ENCODE measurements around the gene TERB1.
A peak's percentile ranks its signal among the peaks of the same experiment; 100 is the strongest.

The TERB1 gene

GRCh38 chr16:66844342-66845079, 43.1 kb upstream of the TERB1 start, which contains the start of gene CA7:
CA7 (plus strand) TSS chr16:66844414; CDS start chr16:66844488, 74 bp downstream.
- WGBS: 2% methylated on average over 79 of the region's 79 CpGs
- Histone ChIP-seq H3K4me3 (ENCODE audit: low read length) (peak within 1 kb of the TSS; percentile 60), H3K9me3 (ENCODE audit: insufficient read depth, low read depth, low read length) (no peaks in the 10 kb centered on the region), H3K4me1 (ENCODE audit: insufficient read depth, low read length) (no peaks in the 10 kb centered on the region), H3K36me3 (ENCODE audit: insufficient read depth, low read length) (no peaks in the 10 kb centered on the region), H3K9ac (ENCODE audit: low read depth, low read length) (peak within 1 kb of the TSS; percentile 1; the same call in 1 of the 2 replicates), H3K27ac (ENCODE audit: low read depth, low read length) (no peak within 1 kb of the TSS), H3K27me3 (ENCODE audit: insufficient read depth, low read length) (peaks cover 64% of the 10 kb centered on the region)

- Histone ChIP-seq H3K9ac (ENCODE audit: low read depth, low read length) (no peak overlapping the region), H3K27ac (ENCODE audit: low read depth, low read length) (no peak overlapping the region), H3K27me3 (ENCODE audit: insufficient read depth, low read length) (peaks cover 64% of the 10 kb centered on the region), H3K4me1 (ENCODE audit: insufficient read depth, low read length) (no peaks in the 10 kb centered on the region), H3K36me3 (ENCODE audit: insufficient read depth, low read length) (no peaks in the 10 kb centered on the region), H3K9me3 (ENCODE audit: insufficient read depth, low read depth, low read length) (no peaks in the 10 kb centered on the region), H3K4me3 (ENCODE audit: low read length) (peak overlapping the region; percentile 60)
- WGBS: 9% methylated on average over 14 of the region's 14 CpGs
Measured at GRCh38 chr16:66844009-66844341, 42.6 kb upstream of the TERB1 start.

GRCh38 chr16:66843191-66843590, 41.8 kb upstream of the TERB1 start:
- no peaks in the 10 kb centered on the region for H3K36me3 ChIP-seq (ENCODE audit: insufficient read depth, low read length)
- no peak overlapping the region for H3K27ac ChIP-seq (ENCODE audit: low read depth, low read length)
- 92% methylated on average over 2 of the region's 2 CpGs for WGBS
- no peak overlapping the region for H3K4me3 ChIP-seq (ENCODE audit: low read length)
- no peak overlapping the region for H3K9ac ChIP-seq (ENCODE audit: low read depth, low read length)
- no peaks in the 10 kb centered on the region for H3K9me3 ChIP-seq (ENCODE audit: insufficient read depth, low read depth, low read length)
- no peaks in the 10 kb centered on the region for H3K4me1 ChIP-seq (ENCODE audit: insufficient read depth, low read length)
- peaks cover 64% of the 10 kb centered on the region for H3K27me3 ChIP-seq (ENCODE audit: insufficient read depth, low read length)

- no peaks in the 10 kb centered on the region for H3K36me3 ChIP-seq (ENCODE audit: insufficient read depth, low read length)
- H3K9ac ChIP-seq (ENCODE audit: low read depth, low read length): no peak overlapping the region
- no peaks in the 10 kb centered on the region for H3K4me1 ChIP-seq (ENCODE audit: insufficient read depth, low read length)
- H3K27me3 ChIP-seq (ENCODE audit: insufficient read depth, low read length): peaks cover 64% of the 10 kb centered on the region
- 86% methylated on average over 7 of the region's 7 CpGs for WGBS
- no peak overlapping the region for H3K27ac ChIP-seq (ENCODE audit: low read depth, low read length)
- H3K4me3 ChIP-seq (ENCODE audit: low read length): no peak overlapping the region
- no peaks in the 10 kb centered on the region for H3K9me3 ChIP-seq (ENCODE audit: insufficient read depth, low read depth, low read length)
Measured at GRCh38 chr16:66842765-66843164, 41.4 kb upstream of the TERB1 start.

- Histone ChIP-seq H3K27ac (ENCODE audit: low read depth, low read length) (no peak overlapping the region), H3K4me1 (ENCODE audit: insufficient read depth, low read length) (no peaks in the 10 kb centered on the region), H3K4me3 (ENCODE audit: low read length) (no peak overlapping the region), H3K9ac (ENCODE audit: low read depth, low read length) (no peak overlapping the region), H3K9me3 (ENCODE audit: insufficient read depth, low read depth, low read length) (no peaks in the 10 kb centered on the region), H3K36me3 (ENCODE audit: insufficient read depth, low read length) (no peaks in the 10 kb centered on the region), H3K27me3 (ENCODE audit: insufficient read depth, low read length) (peaks cover 50% of the 10 kb centered on the region)
- 89% methylated on average over 4 of the region's 4 CpGs for WGBS
Measured at GRCh38 chr16:66841366-66841765, 40.0 kb upstream of the TERB1 start.

GRCh38 chr16:66840883-66841282, 39.5 kb upstream of the TERB1 start:
- no peaks in the 10 kb centered on the region for H3K36me3 ChIP-seq (ENCODE audit: insufficient read depth, low read length)
- no peaks in the 10 kb centered on the region for H3K4me1 ChIP-seq (ENCODE audit: insufficient read depth, low read length)
- 63% methylated on average over 3 of the region's 3 CpGs for WGBS
- H3K9ac ChIP-seq (ENCODE audit: low read depth, low read length): no peak overlapping the region
- no peak overlapping the region for H3K4me3 ChIP-seq (ENCODE audit: low read length)
- no peaks in the 10 kb centered on the region for H3K9me3 ChIP-seq (ENCODE audit: insufficient read depth, low read depth, low read length)
- H3K27ac ChIP-seq (ENCODE audit: low read depth, low read length): no peak overlapping the region
- H3K27me3 ChIP-seq (ENCODE audit: insufficient read depth, low read length): peaks cover 45% of the 10 kb centered on the region

GRCh38 chr16:66834746-66835145, 33.4 kb upstream of the TERB1 start:
- 0 out of 2 replicates have a peak, but pooled peaks cover under 1% of the 10 kb centered on the region for H3K4me1 ChIP-seq (ENCODE audit: insufficient read depth, low read length)
- no peaks in the 10 kb centered on the region for H3K36me3 ChIP-seq (ENCODE audit: insufficient read depth, low read length)
- H3K9me3 ChIP-seq (ENCODE audit: insufficient read depth, low read depth, low read length): no peaks in the 10 kb centered on the region
- H3K27ac ChIP-seq (ENCODE audit: low read depth, low read length): no peak overlapping the region
- 0 out of 2 replicates have a peak, but pooled peaks cover 3% of the 10 kb centered on the region for H3K27me3 ChIP-seq (ENCODE audit: insufficient read depth, low read length)
- H3K4me3 ChIP-seq (ENCODE audit: low read length): no peak overlapping the region
- WGBS: 93% methylated on average over 5 of the region's 5 CpGs
- no peak overlapping the region for H3K9ac ChIP-seq (ENCODE audit: low read depth, low read length)

- Histone ChIP-seq H3K36me3 (ENCODE audit: insufficient read depth, low read length) (peaks cover 7% of the 10 kb centered on the region), H3K9ac (ENCODE audit: low read depth, low read length) (no peak overlapping the region), H3K4me1 (ENCODE audit: insufficient read depth, low read length) (peaks cover 10% of the 10 kb centered on the region; the same call in 1 of the 2 replicates), H3K27ac (ENCODE audit: low read depth, low read length) (no peak overlapping the region), H3K27me3 (ENCODE audit: insufficient read depth, low read length) (0 out of 2 replicates have a peak, but pooled peaks cover 3% of the 10 kb centered on the region), H3K4me3 (ENCODE audit: low read length) (no peak overlapping the region), H3K9me3 (ENCODE audit: insufficient read depth, low read depth, low read length) (no peaks in the 10 kb centered on the region)
- WGBS: 85% methylated on average over 7 of the region's 7 CpGs
Measured at GRCh38 chr16:66832661-66833305, 31.4 kb upstream of the TERB1 start.

- H3K36me3 ChIP-seq (ENCODE audit: insufficient read depth, low read length): peaks cover 12% of the 10 kb centered on the region
- H3K9ac ChIP-seq (ENCODE audit: low read depth, low read length): no peak overlapping the region
- H3K27ac ChIP-seq (ENCODE audit: low read depth, low read length): no peak overlapping the region
- peaks cover 10% of the 10 kb centered on the region; the same call in 1 of the 2 replicates for H3K4me1 ChIP-seq (ENCODE audit: insufficient read depth, low read length)
- no peaks in the 10 kb centered on the region for H3K9me3 ChIP-seq (ENCODE audit: insufficient read depth, low read depth, low read length)
- H3K27me3 ChIP-seq (ENCODE audit: insufficient read depth, low read length): 0 out of 2 replicates have a peak, but pooled peaks cover 3% of the 10 kb centered on the region
- H3K4me3 ChIP-seq (ENCODE audit: low read length): no peak overlapping the region
- WGBS: 96% methylated on average over 3 of the region's 3 CpGs
Measured at GRCh38 chr16:66832190-66832589, 30.8 kb upstream of the TERB1 start.

- Histone ChIP-seq H3K4me3 (ENCODE audit: low read length) (peak within 1 kb of the TSS; percentile 82), H3K36me3 (ENCODE audit: insufficient read depth, low read length) (peaks cover 24% of the 10 kb centered on the region), H3K27me3 (ENCODE audit: insufficient read depth, low read length) (0 out of 2 replicates have a peak, but pooled peaks cover 3% of the 10 kb centered on the region), H3K4me1 (ENCODE audit: insufficient read depth, low read length) (peaks cover 10% of the 10 kb centered on the region; the same call in 1 of the 2 replicates), H3K27ac (ENCODE audit: low read depth, low read length) (peak within 1 kb of the TSS; percentile 84), H3K9ac (ENCODE audit: low read depth, low read length) (peak within 1 kb of the TSS; percentile 97), H3K9me3 (ENCODE audit: insufficient read depth, low read depth, low read length) (no peaks in the 10 kb centered on the region)
- under 1% methylated on average over 84 of the region's 84 CpGs for WGBS
Measured at GRCh38 chr16:66830422-66831404, 29.3 kb upstream of the TERB1 start, which contains the start of gene NAE1. NAE1 (minus strand) TSS chr16:66830976; CDS start chr16:66830899, 77 bp downstream.
